Gastrocnemius medialis (tissue), 4 donors: Measurements from ENCODE around the gene MYO9B.

ENCODE experiments used
- POLR2A ChIP-seq, 2 donors: fragments of 450-650 bp; IDR thresholded peaks; one replicate each; pipeline ENCODE4 v1.6.1; 2017; ENCODE audit warnings: antibody characterized with exemption in 2 of 2, mild to moderate bottlenecking in 2 of 2, moderate library complexity in 2 of 2
- TF ChIP-seq, protein P1 (sequence below), 5 experiments: fragments of 450-650 bp in 3 of 5; fragments of 200-600 bp in 2 of 5; sonication (generic) in 2 of 5; IDR thresholded peaks in 4 of 5; conservative IDR thresholded peaks in 1 of 5; 1 replicate in 4 of 5; 2 replicates in 1 of 5; pipeline ENCODE4 v1.5.1; 2016 to 2019; ENCODE audit warnings: antibody characterized with exemption in 5 of 5, mild to moderate bottlenecking in 3 of 5, moderate library complexity in 3 of 5

DNA sequence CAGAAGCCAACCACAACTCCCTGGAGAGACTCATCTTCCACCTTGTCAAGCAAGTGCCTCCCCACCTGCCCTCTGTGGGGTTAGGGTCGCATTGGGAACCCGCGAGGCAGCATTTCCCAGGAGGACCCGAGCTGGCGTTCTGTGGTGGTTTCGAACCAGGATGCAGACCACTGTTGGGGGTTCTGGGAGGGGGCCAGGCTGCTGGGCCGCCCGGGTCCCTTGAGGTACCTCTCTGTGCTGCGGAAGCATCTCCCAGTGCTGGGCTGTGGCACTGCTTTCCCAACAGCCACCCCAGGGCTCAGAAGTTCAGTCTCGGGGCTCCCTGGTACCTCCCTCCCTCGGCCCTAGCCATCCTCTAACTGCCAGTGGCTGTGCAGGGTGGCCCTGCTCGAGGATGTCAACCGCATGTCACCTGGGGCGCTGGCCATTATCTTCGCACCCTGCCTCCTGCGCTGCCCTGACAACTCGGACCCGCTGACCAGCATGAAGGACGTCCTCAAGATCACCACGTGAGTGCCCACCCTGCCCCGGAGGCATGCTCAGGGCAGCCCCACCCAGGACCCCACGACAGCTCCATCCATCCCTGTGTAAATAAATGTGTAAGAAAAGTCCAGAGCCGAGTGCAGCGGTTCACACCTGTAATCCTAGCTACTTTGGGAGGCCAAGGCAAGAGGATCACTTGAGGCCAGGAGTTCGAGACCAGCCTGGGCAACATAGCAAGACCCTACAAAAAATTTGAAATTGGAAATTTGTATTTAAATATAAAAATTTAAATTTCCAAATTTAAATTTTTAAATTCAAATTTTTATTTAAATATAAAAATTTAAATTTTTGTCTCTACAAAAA lies 131.4 kb downstream of the MYO9B start:
- TF ChIP-seq POLR2A (IDR thresholded peaks at IDR 0.05) = no peak
- TF ChIP-seq, protein P1, sequence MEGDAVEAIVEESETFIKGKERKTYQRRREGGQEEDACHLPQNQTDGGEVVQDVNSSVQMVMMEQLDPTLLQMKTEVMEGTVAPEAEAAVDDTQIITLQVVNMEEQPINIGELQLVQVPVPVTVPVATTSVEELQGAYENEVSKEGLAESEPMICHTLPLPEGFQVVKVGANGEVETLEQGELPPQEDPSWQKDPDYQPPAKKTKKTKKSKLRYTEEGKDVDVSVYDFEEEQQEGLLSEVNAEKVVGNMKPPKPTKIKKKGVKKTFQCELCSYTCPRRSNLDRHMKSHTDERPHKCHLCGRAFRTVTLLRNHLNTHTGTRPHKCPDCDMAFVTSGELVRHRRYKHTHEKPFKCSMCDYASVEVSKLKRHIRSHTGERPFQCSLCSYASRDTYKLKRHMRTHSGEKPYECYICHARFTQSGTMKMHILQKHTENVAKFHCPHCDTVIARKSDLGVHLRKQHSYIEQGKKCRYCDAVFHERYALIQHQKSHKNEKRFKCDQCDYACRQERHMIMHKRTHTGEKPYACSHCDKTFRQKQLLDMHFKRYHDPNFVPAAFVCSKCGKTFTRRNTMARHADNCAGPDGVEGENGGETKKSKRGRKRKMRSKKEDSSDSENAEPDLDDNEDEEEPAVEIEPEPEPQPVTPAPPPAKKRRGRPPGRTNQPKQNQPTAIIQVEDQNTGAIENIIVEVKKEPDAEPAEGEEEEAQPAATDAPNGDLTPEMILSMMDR (IDR thresholded peaks at IDR 0.05 in 4 of 5, conservative IDR thresholded peaks at IDR 0.05 in 1 of 5) = no peak
